Cardiac fibroblast (primary cell): ENCODE data around the gene KASH5.

Experiments used
- DNase-seq, 2 donors: peaks; one replicate each; pipeline versions ENCODE4 v3.0.0 to v3.0.0-alpha.2; 2010; ENCODE audit warnings: low read depth in 2 of 2
- H3K4me3 ChIP-seq, 2 donors: replicated peaks in 1 of 2; 1 replicate in 1 of 2; 2 replicates in 1 of 2; pipeline ENCODE4 v1.5.1; 2011; ENCODE audit warnings: low read depth in 2 of 2, low read length in 2 of 2, mild to moderate bottlenecking in 2 of 2, moderate library complexity in 1 of 2
- CTCF ChIP-seq: IDR thresholded peaks from one replicate; pipeline ENCODE4 v1.5.1; 2011; ENCODE audit warnings: low read depth, mild to moderate bottlenecking, low read length, inconsistent platforms

Gene KASH5

DNA sequence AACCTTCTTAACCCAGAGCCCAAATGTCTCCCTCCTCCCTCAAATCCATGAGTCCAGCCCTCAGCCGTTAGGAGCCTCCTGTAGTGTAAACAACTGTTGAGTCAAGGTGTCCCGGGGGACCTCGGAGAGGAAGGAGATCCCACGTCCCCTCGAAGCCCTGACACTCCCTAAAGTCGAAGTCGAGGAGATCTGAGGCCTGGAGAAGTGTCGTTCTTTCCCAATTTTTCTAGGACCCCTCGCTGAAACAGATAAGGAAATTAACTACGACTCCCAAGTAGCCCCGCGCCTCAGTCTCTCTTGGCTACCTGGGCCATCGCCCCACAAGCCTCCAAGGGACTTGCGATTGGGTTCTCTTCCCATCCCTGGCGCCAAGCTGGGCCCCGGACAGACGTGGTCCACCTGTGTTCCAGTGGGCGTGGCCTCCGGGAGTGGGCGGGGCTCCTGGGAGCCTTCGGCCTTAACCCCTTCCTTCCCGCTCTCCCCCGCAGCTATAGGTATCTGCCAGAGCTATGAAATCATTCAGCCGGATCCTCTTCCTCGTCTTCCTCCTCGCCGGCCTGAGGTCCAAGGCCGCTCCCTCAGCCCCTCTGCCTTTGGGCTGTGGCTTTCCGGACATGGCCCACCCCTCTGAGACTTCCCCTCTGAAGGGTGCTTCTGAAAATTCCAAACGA lies 38.0 kb downstream of the KASH5 start:
- no peak for TF ChIP-seq CTCF
- DNase-seq, result peak in 1 of 2 donors; percentile 53
- H3K4me3 ChIP-seq, result no peak overlapping the region

GRCh38 chr19:49427339-49427738 lies 39.3 kb downstream of the KASH5 start:
- DNase-seq, result no peak
- no peak overlapping the region for H3K4me3 ChIP-seq
- no peak for TF ChIP-seq CTCF

DNA sequence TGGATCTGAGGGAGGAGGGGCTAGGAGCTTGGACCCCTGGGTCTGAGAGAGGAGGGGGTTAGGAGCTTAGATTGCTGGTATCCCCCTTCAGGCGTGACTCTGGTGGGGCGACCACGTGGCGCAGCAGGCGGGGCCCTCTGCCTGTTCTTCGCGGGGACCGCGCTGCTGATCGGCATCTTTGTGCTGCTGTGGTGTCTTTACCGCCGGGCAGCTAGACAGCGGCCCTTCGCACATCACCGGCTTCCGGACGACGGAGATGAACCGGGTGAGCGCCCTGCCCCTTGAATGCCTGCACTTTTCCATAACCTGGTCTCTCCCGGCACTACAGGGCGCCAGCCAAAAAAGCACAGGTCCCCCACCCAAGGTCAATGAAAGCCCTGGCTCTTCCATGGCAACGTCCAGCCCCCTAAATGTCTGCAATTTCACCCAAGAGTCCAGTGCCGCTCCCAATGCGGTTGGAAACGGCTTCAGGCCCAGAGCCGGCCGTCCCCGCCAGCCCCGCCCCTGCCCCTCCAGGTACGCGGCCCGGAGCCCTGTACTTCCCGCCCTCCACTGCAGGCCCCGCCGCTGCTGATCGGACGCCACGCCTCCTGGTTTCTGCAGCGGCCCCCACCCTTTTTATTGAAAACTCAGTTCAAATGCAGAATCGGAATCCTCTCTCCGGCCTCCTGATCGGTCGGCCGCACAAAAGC lies 40.0 kb downstream of the KASH5 start:
- DNase-seq, result no peak
- no peak overlapping the region for H3K4me3 ChIP-seq
- no peak for TF ChIP-seq CTCF

GRCh38 chr19:49428547-49429451 lies 40.8 kb downstream of the KASH5 start:
- H3K4me3 ChIP-seq, result no peak overlapping the region
- DNase-seq, result no peak
- TF ChIP-seq CTCF, result no peak

DNA sequence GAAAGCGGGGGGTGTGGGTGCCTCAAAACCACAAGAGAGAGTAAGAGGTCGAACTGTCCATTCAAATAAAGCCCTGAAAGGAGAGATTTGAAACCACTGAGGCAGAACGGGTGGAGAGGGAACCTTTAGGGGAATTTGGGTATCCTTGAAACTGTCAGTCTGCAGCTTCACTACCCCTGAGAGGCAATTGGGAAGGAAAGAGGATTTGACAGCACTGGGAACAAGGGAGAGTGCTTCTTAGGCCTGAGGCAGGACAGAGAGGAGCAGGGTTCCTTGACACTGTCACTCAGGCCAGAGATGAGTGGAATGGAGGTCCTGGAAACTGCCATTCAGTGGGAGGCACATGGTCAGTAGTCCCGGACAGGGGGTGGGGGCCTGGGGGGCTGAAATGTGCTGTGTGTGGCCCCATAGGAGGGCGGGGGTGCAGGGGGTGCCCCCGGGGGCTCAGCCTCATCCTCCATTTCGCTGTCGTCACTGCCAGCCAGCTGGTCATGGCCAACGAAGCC lies 42.2 kb downstream of the KASH5 start:
- no peak for TF ChIP-seq CTCF
- H3K4me3 ChIP-seq, result no peak overlapping the region
- DNase-seq, result no peak

DNA sequence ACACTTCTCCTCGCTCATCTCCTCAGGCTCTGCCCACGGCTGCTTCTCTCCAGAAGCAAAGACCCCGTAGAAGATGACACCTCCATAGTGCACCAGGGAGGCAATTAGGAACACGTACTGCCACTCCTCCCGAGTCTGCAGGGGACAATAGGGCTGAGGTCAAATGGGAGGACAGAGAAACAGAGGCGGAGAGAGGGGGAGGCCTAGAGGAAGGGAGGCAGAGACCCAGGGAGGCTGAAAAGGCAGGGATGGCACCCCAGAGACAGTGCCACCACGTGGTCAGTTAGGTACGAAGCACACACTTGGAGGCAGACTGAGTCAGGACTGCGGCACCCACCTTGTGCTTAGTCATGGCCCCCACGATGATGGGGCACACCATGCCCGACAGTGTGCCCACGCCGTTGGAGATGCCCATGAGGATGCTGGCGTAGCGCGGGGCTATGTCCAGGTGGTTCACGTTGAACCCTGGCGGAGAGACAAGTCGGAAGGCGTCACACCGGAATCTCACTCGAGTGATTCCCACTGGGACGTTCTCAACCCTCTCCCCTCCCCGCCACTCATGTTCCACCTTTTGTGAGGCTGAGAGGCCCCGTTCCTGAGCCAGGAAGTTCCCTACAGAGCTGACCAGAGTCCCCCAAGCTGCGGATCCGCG lies 42.8 kb downstream of the KASH5 start:
- no peak overlapping the region for H3K4me3 ChIP-seq
- no peak for DNase-seq
- peak; percentile 7 for TF ChIP-seq CTCF
